Caco-2 (cell line): ENCODE measurements around the gene BCL2. TPM values are rescaled to one million over a fixed set of nuclear protein-coding genes. Genes with fewer than 3 reads are reported as not detected.

Experiments used
- BruUV-seq: library from RNA; stranded (reverse); fragments of 400-500 nt; replicated peaks from 2 replicates; lab custom pipeline; 2021; lab: Mats Ljungman, UMichigan
- CTCF ChIA-PET: fragments of 300-600 bp; sonication (Branson Sonifier 250); formaldehyde crosslinking; loops from one replicate; lab custom pipeline; 2022; ENCODE audit warnings: antibody characterized with exemption; lab: Charles Lee
- POLR2A ChIA-PET: fragments of 300-600 bp; sonication (Branson Sonifier 250); formaldehyde crosslinking; loops from one replicate; lab custom pipeline; 2022; ENCODE audit warnings: antibody characterized with exemption; lab: Charles Lee
- DNase-seq, 2 experiments: peaks; one replicate each; pipeline versions ENCODE4 v3.0.0 to v3.0.0-alpha.2; 2020 to 2022
- H3K27me3 ChIP-seq: replicated peaks from 2 replicates; pipeline ENCODE4 v1.6.0; 2011; ENCODE audit warnings: low read length; ENCODE audit not compliant: control insufficient read depth, insufficient read depth
- H3K36me3 ChIP-seq: 2 replicates; pipeline ENCODE4 v1.5.1; 2011; ENCODE audit warnings: low read length; ENCODE audit not compliant: control insufficient read depth, insufficient read depth
- H3K4me1 ChIP-seq: fragments of 250-450 bp; sonication (Bioruptor Pico); 2 replicates; pipeline ENCODE4 v1.5.1; 2020; ENCODE audit warnings: mild to moderate bottlenecking
- H3K4me3 ChIP-seq: 2 replicates; pipeline ENCODE4 v1.5.1; 2011; ENCODE audit warnings: low read depth, mild to moderate bottlenecking, control low read depth, low read length
- H3K9me3 ChIP-seq: fragments of 250-450 bp; sonication (Bioruptor Pico); 2 replicates; pipeline ENCODE4 v1.5.1; 2020; ENCODE audit warnings: mild to moderate bottlenecking, moderate library complexity
- H3K27ac Mint-ChIP-seq: one replicate; pipeline ENCODE4 v1.8.0; 2022; ENCODE audit warnings: mixed read lengths; ENCODE audit not compliant: unreplicated experiment
- H3K27me3 Mint-ChIP-seq: one replicate; pipeline ENCODE4 v1.8.0; 2022; ENCODE audit warnings: mixed read lengths; ENCODE audit not compliant: insufficient read depth, unreplicated experiment
- H3K36me3 Mint-ChIP-seq: one replicate; pipeline ENCODE4 v1.8.0; 2022; ENCODE audit warnings: mild to moderate bottlenecking, mixed read lengths; ENCODE audit not compliant: insufficient read depth, unreplicated experiment
- H3K4me1 Mint-ChIP-seq: one replicate; pipeline ENCODE4 v1.8.0; 2022; ENCODE audit warnings: low read depth, mixed read lengths; ENCODE audit not compliant: unreplicated experiment
- H3K4me3 Mint-ChIP-seq: one replicate; pipeline ENCODE4 v1.8.0; 2022; ENCODE audit warnings: mild to moderate bottlenecking, moderate library complexity, mixed read lengths; ENCODE audit not compliant: unreplicated experiment
- H3K9me3 Mint-ChIP-seq: one replicate; pipeline ENCODE4 v1.8.0; 2022; ENCODE audit warnings: mixed read lengths; ENCODE audit not compliant: unreplicated experiment
- intact Hi-C: fragments of 100-400 bp; cut with micrococcal nuclease; formaldehyde crosslinking; loops from one replicate; pipeline ENCODE4 v1.10.0; 2022; ENCODE audit not compliant: unreplicated experiment
- total RNA-seq: library from RNA; stranded (reverse); gene quantifications from 2 replicates; pipeline ENCODE4 v1.2.3, GENCODE V29; 2022
- TF ChIP-seq, protein P1 (sequence below), 2 experiments: fragments of 200-600 bp in 1 of 2; IDR thresholded peaks; 1 replicate in 1 of 2; 2 replicates in 1 of 2; pipeline versions ENCODE4 v1.5.1 to v1.8.0; 2011 to 2022; ENCODE audit warnings: antibody characterized with exemption in 1 of 2, control low read depth in 1 of 2, inconsistent platforms in 1 of 2, low read depth in 1 of 2, low read length in 1 of 2, mild to moderate bottlenecking in 1 of 2, moderate library complexity in 1 of 2; ENCODE audit not compliant: insufficient read depth in 1 of 2, severe bottlenecking in 1 of 2, unreplicated experiment in 1 of 2

The BCL2 gene
- total RNA-seq, 1 experiment from 2014 or later, result 6.5 TPM

DNA sequence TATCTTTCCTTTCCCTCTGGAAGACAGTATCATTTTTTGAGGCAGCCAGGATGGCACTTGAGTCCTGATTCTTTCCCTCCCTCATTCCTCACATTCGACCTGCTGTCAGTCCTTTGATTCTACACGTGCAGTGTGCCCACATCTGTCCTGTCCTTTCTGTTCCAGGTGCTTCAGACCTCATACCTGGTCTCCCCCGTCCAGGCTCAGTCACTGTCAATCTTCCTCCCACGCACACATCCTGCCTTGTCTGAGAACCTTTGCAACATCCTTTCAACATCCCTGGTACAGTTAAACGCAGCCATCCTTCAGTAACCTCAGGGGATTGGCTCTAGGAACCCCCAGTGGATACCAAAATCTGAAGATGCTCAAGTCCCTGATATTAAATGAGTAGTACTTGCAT lies 10.1 kb downstream of the BCL2 start:
- Histone ChIP-seq H3K4me3 (no peak overlapping the region), H3K9me3 (no peaks in the 10 kb centered on the region), H3K36me3 (no peaks in the 10 kb centered on the region), H3K4me1 (no peaks in the 10 kb centered on the region), H3K27me3 (no peaks in the 10 kb centered on the region)
- Mint-ChIP-seq H3K36me3 (no peaks in the 10 kb centered on the region), H3K9me3 (no peaks in the 10 kb centered on the region), H3K4me1 (no peaks in the 10 kb centered on the region), H3K27ac (no peak overlapping the region), H3K4me3 (no peak overlapping the region), H3K27me3 (no peaks in the 10 kb centered on the region)
- intact Hi-C loops, result no loop called here
- TF ChIP-seq, protein P1, sequence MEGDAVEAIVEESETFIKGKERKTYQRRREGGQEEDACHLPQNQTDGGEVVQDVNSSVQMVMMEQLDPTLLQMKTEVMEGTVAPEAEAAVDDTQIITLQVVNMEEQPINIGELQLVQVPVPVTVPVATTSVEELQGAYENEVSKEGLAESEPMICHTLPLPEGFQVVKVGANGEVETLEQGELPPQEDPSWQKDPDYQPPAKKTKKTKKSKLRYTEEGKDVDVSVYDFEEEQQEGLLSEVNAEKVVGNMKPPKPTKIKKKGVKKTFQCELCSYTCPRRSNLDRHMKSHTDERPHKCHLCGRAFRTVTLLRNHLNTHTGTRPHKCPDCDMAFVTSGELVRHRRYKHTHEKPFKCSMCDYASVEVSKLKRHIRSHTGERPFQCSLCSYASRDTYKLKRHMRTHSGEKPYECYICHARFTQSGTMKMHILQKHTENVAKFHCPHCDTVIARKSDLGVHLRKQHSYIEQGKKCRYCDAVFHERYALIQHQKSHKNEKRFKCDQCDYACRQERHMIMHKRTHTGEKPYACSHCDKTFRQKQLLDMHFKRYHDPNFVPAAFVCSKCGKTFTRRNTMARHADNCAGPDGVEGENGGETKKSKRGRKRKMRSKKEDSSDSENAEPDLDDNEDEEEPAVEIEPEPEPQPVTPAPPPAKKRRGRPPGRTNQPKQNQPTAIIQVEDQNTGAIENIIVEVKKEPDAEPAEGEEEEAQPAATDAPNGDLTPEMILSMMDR (IDR thresholded peaks at IDR 0.05; ENCODE audit: insufficient read depth in 1 of 2, low read depth in 1 of 2, low read length in 1 of 2, severe bottlenecking in 1 of 2, unreplicated experiment in 1 of 2), result no peak
- no TSS peak for BruUV-seq
- ChIA-PET CTCF (no interaction called here), POLR2A (no interaction called here)
- DNase-seq, result no peak

DNA sequence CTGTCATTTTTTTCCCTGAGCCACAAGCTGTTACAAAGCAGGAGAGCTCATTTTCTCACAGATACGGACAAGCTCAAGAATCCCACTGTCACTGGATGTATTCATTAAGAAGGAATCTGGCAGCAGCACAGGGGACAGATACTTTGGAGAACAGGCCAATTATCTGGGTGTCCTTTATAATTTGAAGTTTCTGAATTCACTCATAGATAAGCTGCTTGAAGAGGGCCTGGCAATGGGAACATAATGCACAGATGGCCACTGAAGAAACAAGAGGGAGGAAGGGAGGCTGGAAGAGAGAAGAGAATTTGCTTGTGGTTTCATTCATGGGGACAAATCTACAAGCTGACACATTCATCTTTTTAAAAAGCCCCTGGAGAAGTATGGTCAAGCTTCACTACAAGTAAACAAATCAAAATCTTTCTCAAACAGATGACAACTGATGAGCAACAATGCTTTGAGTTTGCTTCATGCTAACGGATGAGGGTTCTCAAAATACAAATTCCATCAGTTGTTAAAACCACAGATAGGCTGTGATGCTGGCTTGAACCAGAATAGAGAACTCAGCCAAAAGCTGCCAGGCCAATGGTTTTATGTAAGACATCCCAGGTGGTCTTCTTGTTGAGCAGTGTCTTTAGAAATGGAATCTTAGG lies 11.9 kb downstream of the BCL2 start:
- Histone ChIP-seq H3K4me3 (no peak overlapping the region), H3K27me3 (no peaks in the 10 kb centered on the region), H3K4me1 (no peaks in the 10 kb centered on the region), H3K9me3 (no peaks in the 10 kb centered on the region), H3K36me3 (no peaks in the 10 kb centered on the region)
- Mint-ChIP-seq H3K27ac (no peak overlapping the region), H3K4me1 (no peaks in the 10 kb centered on the region), H3K4me3 (no peak overlapping the region), H3K9me3 (no peaks in the 10 kb centered on the region), H3K27me3 (no peaks in the 10 kb centered on the region), H3K36me3 (no peaks in the 10 kb centered on the region)
- POLR2A ChIA-PET, result no interaction called here
- intact Hi-C loops, result no loop called here
- TF ChIP-seq, protein P1 (IDR thresholded peaks at IDR 0.05; ENCODE audit: insufficient read depth in 1 of 2, low read depth in 1 of 2, low read length in 1 of 2, severe bottlenecking in 1 of 2, unreplicated experiment in 1 of 2), result no peak
- CTCF ChIA-PET, result no interaction called here
- DNase-seq, result no peak
- no TSS peak for BruUV-seq

DNA sequence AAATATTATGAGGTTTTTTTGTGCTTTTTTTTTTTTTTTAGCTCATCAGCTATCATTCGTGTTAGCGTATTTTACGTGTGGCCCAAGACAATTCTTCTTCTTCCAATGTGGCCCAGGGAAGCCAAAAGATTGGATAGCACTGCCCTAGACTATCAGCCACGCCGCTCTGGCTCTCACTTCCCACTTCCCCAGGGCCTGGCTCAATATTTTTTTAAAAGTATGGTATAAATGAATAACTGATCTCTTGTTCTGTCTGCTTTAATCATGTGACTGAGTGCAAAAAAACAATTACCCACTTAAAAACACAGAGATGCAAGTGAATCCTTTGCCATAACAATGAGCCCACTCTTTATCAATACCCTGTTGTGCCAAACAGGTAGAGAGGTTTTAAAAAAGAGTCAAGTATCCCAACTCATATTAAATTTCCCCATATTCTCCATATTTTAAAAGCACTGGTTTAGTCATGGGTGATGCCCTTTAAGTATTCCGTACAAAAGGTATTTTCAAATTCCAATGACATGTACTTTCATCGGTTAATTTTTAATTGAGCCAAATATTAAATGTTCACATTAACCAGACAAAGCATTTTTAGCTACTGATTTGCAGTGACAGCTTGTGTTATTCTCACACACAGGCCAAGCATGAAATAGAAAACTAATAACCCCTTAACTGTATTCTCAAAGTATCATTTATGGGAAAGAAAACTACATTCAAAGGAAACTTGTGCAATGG lies 12.6 kb downstream of the BCL2 start:
- Mint-ChIP-seq H3K4me1 (no peaks in the 10 kb centered on the region), H3K27me3 (no peaks in the 10 kb centered on the region), H3K4me3 (no peak overlapping the region), H3K27ac (no peak overlapping the region), H3K36me3 (no peaks in the 10 kb centered on the region), H3K9me3 (no peaks in the 10 kb centered on the region)
- no peaks in the 10 kb centered on the region for H3K4me1 ChIP-seq
- TF ChIP-seq, protein P1 (IDR thresholded peaks at IDR 0.05; ENCODE audit: insufficient read depth in 1 of 2, low read depth in 1 of 2, low read length in 1 of 2, severe bottlenecking in 1 of 2, unreplicated experiment in 1 of 2), result no peak
- no peaks in the 10 kb centered on the region for H3K36me3 ChIP-seq
- no peaks in the 10 kb centered on the region for H3K27me3 ChIP-seq
- POLR2A ChIA-PET, result no interaction called here
- no TSS peak for BruUV-seq
- CTCF ChIA-PET, result no interaction called here
- DNase-seq, result no peak
- no peak overlapping the region for H3K4me3 ChIP-seq
- intact Hi-C loops, result no loop called here
- no peaks in the 10 kb centered on the region for H3K9me3 ChIP-seq
